Measurements from ENCODE around the gene PLA2G3. TPM values are rescaled to one million over a fixed set of nuclear protein-coding genes. Genes with fewer than 3 reads are reported as not detected.
"Not testable (repeated sequence)": the region's sequence is repeated elsewhere in the genome, so short reads cannot be mapped to it uniquely, and the experiment has no call there.

The PLA2G3 gene
- total RNA-seq, 1 donor from 2014 or later, result 0.51 TPM

- peak; percentile 73 for DNase-seq
Measured at GRCh38 chr22:31122532-31123291, 17.6 kb downstream of the PLA2G3 start, which contains the start of gene INPP5J. INPP5J (plus strand) TSS chr22:31122966; CDS start chr22:31123015, 49 bp downstream.

DNA sequence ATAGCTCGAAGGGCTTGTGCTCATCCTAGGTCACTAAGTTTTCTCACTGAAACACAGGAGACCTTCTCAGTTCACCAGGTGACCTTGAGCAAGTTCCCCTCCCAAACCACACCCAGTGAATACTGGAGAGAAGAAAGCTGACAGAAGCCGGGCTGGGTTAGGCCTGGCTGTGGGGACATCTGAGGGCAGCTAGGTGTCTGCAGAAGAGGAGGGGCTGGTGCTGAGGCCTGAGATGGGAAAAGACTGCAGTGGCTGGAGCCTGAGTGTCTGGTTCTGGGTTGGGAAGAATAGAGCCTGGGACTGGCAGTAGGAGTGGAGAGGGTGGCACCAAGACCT lies 18.1 kb downstream of the PLA2G3 start:
- DNase-seq, result no peak

DNA sequence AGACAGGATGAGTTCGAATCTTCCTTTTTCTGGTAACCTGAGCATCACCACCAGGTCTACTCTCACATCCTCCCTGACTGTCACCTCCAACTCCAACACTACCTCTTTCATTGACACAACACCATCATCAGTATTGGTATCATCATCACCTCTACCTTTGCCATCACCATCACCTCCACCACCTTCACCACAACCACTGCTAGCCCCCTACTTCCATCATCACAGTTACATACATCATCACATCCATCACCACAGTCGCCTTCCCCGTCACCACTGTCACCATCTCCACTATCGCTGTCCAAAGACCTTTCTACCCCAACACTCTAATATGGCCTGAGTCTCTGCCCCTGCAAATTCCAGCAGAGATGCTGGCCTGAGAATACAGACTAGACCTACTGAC lies 18.9 kb downstream of the PLA2G3 start:
- DNase-seq, result no peak

GRCh38 chr22:31120642-31121041 lies 19.7 kb downstream of the PLA2G3 start:
- no peak for DNase-seq

- DNase-seq, result no peak
Measured at GRCh38 chr22:31120230-31120629, 20.1 kb downstream of the PLA2G3 start.

GRCh38 chr22:31119026-31119717 lies 21.1 kb downstream of the PLA2G3 start:
- DNase-seq, result peak; percentile 66

DNA sequence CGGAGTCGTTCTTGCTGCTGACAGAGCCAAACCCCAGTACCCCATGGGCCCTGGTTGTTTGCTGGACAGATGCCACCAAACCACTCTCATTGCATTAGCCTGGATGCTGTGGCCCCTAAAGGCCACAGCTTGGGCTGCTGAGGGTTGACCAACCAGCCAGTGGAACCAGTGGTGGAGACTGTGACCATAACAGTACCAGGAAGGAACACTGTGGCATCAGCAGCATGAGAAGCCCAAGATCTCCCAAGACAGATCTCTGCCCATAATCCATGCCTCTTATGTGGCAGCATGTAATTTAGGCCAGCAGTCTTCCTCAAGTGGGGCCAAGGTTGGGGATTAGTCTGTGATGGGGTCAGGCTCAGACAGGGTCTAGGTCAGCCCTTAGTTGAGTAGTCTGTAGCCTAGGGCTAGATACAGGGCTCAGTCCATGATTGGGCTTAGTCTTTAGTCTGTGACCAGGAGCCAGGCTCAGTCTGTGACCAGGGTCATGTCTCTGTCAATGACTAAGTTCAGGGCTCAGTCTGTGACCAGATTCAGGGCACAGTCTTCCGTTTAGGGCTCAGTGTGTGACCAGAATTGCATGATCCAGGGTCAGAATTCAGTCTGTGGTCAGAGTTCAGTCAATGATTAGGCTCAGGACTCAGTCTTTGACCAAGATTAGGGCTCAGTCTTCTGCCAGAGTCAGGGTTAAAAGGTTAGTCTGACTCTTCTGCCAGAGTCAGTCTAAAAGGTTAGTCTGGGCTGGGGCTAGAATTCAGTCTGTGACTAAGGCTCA lies 22.1 kb downstream of the PLA2G3 start:
- no peak for DNase-seq

GRCh38 chr22:31112547-31113091 lies 27.7 kb downstream of the PLA2G3 start:
- DNase-seq, result not testable (repeated sequence)

DNA sequence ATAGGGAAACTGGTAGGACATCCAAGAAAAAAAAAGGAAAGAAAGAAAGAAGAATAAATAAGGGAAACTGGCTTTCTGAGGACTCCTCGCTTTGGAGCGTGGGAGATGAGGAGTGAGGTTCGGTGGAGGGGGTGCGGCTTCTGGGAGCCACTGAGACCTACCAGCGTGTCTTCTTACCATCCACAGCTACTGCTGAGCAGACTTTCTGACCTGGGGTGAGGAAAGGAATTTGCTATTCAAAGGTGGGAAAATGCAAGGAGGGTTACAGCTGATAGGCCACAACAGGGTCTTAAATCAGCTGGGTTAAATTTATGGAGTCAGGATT lies 32.5 kb downstream of the PLA2G3 start:
- DNase-seq, result no peak

DNA sequence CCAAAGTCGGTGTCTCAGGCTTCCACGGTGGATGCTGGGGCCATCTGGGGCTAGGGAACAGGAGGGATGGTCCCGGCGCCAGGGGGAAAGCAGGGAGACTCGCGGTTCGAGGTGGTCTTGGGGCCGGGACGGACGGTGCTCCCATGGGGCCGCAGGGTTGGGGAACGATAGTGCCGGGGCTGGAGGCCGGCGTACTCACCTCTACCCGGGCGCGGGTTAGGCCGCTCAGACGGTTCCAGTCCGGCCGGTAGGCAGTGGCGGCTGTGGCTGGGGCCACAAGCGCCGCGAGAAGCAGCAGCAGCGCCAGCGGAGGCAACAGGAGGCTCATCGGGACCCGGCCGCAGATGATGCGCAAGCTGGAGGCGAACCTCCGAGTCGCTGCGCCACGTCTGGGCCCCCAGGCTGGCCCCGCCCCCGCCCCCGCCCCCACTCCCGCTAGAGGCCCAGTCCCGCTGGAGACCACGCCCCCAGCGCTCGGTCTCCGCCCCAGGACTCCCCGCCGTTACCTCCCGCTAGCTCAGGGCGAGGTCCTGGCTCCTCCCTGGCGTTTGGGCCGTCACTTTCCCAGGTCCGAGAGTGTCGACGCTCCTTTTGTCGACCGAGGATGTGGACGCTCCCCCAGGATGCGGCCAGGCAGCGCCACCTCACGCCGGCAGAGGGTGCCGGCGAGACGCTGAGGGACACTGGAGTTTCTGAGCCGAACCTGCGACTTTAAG lies 33.0 kb downstream of the PLA2G3 start, which contains the start of gene SELENOM:
Gene SELENOM, minus strand, starts transcription at position 391 of the 716 bp plus-strand sequence. Its CDS starts 63 bp downstream, at position 328.
- DNase-seq, result peak; percentile 97

DNA sequence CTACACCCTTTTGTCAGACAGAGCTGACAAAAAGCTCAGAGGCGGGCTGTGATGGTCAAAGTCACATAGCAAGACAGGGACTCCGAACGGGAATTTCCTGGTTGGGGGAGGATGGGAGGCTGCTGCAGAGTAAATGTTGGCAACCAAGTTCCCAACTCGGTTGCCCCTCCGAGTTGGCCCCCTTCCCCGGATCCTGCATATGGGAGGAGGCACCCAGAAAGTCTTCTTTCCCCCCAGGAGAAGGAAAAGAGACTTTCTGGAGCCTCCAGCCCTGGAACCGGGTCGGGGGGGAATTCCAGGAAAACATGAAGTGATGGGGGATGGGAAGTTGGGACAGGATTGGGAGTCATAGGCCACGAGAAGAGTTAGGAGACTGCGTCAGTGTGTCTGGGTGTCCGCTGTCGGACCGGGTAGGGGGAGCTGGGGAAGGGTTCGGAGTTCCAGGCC lies 33.6 kb downstream of the PLA2G3 start:
- no peak for DNase-seq

- no peak for DNase-seq
Measured at GRCh38 chr22:31106001-31106571, 34.2 kb downstream of the PLA2G3 start.

DNA sequence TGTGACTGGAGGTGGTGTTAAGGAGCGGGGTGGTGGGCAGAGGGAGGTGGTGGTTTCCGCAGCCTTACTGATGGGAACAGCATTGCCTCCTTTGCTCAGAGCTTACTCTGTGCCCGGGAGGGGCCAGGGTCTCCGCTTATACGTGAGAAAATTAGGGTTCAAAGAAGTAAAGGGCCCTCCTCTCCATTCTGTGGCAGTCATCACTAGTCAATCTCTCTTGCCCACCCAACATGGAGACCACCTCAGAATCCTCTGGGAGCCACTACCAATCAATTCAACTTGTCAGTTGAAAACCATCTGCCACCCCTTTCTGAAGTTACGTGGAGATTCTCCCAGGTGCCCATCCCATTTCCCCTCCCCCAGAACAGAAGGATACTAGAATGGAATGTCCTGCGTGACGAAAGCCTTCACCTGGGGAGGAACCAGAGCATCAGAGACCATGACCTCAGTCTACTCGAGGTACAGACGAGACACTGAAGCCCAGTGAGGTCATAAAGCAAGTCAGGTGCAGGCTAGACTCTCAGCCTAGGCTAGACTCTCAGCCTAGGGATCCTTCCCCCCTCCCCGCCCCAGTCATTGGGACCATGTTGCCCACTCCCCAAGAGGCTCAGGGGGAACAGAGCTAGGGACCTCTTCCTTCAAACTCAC lies 34.9 kb downstream of the PLA2G3 start:
- DNase-seq, result no peak

GRCh38 chr22:31104869-31105268 lies 35.4 kb downstream of the PLA2G3 start:
- DNase-seq, result peak; percentile 43

GRCh38 chr22:31103899-31104694 lies 36.2 kb downstream of the PLA2G3 start:
- no peak for DNase-seq

DNA sequence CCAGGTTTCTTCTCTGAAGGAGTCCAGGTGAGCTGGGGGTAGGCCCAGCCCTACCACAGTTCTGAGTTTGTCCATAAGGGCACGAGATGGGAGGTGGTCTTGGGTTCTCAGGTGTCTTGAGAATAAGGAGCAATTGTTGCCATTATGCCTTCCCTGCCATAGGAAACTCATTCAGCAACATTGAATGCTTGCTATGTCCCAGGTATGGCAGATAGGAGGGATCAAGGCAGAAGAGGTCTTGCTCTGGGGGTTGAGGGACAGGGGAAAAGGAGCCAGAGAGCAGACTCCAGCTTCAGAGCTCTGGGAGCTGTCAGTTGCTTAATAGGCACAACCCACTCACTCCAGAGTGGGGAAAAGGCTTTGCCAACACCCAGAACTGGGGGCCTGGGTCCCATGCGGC lies 37.2 kb downstream of the PLA2G3 start:
- no peak for DNase-seq

GRCh38 chr22:31102441-31103081 lies 37.7 kb downstream of the PLA2G3 start:
- no peak for DNase-seq

DNA sequence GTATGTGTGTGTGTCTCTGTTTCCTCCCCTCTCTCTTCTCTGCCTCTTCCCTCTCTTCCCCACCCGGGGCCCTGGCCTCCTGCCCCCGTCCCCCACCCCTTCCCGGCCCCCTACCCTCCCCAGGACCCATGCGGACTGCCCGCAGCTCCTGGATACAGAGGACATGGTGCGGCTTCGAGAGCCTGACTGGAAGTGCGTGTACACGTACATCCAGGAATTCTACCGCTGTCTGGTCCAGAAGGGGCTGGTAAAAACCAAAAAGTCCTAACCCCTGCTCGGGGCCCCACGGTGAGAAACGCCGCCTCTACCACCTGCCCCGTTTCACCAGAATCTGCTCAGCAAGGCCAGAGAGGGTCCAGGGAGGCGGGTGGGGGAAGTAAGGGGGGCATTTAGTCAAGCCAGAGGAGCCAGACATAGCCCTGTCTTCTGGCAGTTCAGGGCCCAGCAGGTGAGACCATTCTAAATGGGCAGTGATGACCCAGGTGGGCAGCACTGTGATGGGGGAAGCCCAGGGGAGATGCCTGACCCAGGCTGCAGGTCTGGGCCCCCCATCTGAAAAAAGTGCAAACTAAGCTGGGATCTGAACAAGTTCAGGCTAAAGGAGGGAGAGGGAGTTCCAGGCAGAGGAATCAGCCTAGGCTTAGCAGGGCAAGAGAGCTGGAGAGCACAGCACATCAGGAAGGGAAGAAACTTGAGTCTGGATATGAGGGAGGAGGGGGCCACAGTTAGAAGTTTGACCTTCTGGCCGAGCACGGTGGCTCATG lies 39.4 kb downstream of the PLA2G3 start:
- no peak for DNase-seq

All from tongue (tissue), 2 donors.